Neural progenitor cell (in vitro differentiated cells): ENCODE results near the gene RXRB. TPM values are rescaled to one million over a fixed set of nuclear protein-coding genes. Genes with fewer than 3 reads are reported as not detected.

Source experiments
- DNase-seq: peaks from one replicate; pipeline ENCODE4 v3.0.0-alpha.2; 2016; ENCODE audit warnings: low spot score
- H2AFZ ChIP-seq: fragments of 200-600 bp; sonication (generic); replicated peaks from 2 replicates; pipeline ENCODE4 v1.6.1; 2016; ENCODE audit warnings: antibody characterized with exemption
- H3F3A ChIP-seq: fragments of 200-600 bp; sonication (generic); 2 replicates; pipeline ENCODE4 v1.6.1; 2016; ENCODE audit warnings: antibody characterized with exemption, low read depth
- H3K27ac ChIP-seq: fragments of 200-600 bp; sonication (generic); 2 replicates; pipeline ENCODE4 v1.5.1; 2016; ENCODE audit warnings: mild to moderate bottlenecking
- H3K27me3 ChIP-seq: fragments of 200-600 bp; sonication (generic); 2 replicates; pipeline ENCODE4 v1.6.1; 2016; ENCODE audit warnings: mild to moderate bottlenecking, moderate library complexity
- H3K36me3 ChIP-seq: fragments of 200-600 bp; sonication (generic); 2 replicates; pipeline ENCODE4 v1.5.1; 2016
- H3K4me1 ChIP-seq: fragments of 200-600 bp; sonication (generic); 2 replicates; pipeline ENCODE4 v1.6.1; 2016; ENCODE audit warnings: mixed run types
- H3K4me2 ChIP-seq: fragments of 200-600 bp; sonication (generic); 2 replicates; pipeline ENCODE4 v1.6.1; 2016
- H3K4me3 ChIP-seq: fragments of 200-600 bp; sonication (generic); 2 replicates; pipeline ENCODE4 v1.5.1; 2016
- H3K79me2 ChIP-seq: fragments of 200-600 bp; sonication (generic); 2 replicates; pipeline ENCODE4 v1.6.1; 2016; ENCODE audit warnings: low read depth
- H3K9ac ChIP-seq: fragments of 200-600 bp; sonication (generic); 2 replicates; pipeline ENCODE4 v1.6.1; 2016
- H3K9me3 ChIP-seq: fragments of 200-600 bp; sonication (generic); 2 replicates; pipeline ENCODE4 v1.5.1; 2016; ENCODE audit warnings: low read depth
- H4K20me1 ChIP-seq: fragments of 200-600 bp; sonication (generic); 2 replicates; pipeline ENCODE4 v1.6.1; 2016; ENCODE audit warnings: low read depth
- H3K27ac Mint-ChIP-seq: 3 replicates; pipeline ENCODE4 v1.8.0; 2021; ENCODE audit warnings: mixed read lengths
- H3K27me3 Mint-ChIP-seq: 2 replicates; pipeline ENCODE4 v1.8.0; 2022; ENCODE audit warnings: low read depth, mild to moderate bottlenecking, inconsistent platforms, moderate library complexity, mixed read lengths; ENCODE audit not compliant: insufficient read depth
- H3K36me3 Mint-ChIP-seq: 3 replicates; pipeline ENCODE4 v1.8.0; 2021; ENCODE audit warnings: mixed read lengths
- H3K4me1 Mint-ChIP-seq: 3 replicates; pipeline ENCODE4 v1.8.0; 2021; ENCODE audit warnings: mixed read lengths
- H3K4me3 Mint-ChIP-seq: 3 replicates; pipeline ENCODE4 v1.8.0; 2021; ENCODE audit warnings: mild to moderate bottlenecking, moderate library complexity, mixed read lengths
- H3K9me3 Mint-ChIP-seq: 3 replicates; pipeline ENCODE4 v1.8.0; 2020; ENCODE audit warnings: mixed read lengths
- CTCF ChIP-seq: fragments of 200-600 bp; sonication (generic); IDR thresholded peaks from 2 replicates; pipeline ENCODE4 v1.5.1; 2017; ENCODE audit warnings: antibody characterized with exemption, mild to moderate bottlenecking
- EZH2 ChIP-seq: fragments of 200-600 bp; sonication (generic); IDR thresholded peaks from 2 replicates; pipeline ENCODE4 v1.6.1; 2017; ENCODE audit warnings: antibody characterized with exemption, mild to moderate bottlenecking, moderate library complexity
- EZH2phosphoT487 ChIP-seq: fragments of 200-600 bp; sonication (generic); IDR thresholded peaks from 2 replicates; pipeline ENCODE4 v1.6.1; 2017; ENCODE audit warnings: antibody characterized with exemption
- total RNA-seq: library from RNA; depleted of rRNA; stranded (reverse); fragments of >200 nt; gene quantifications from 2 replicates; pipeline ENCODE4 v1.2.3, GENCODE V29; 2015; ENCODE audit warnings: low replicate concordance

Gene RXRB
- total RNA-seq, 1 donor from 2014 or later, result 10.2 TPM

DNA sequence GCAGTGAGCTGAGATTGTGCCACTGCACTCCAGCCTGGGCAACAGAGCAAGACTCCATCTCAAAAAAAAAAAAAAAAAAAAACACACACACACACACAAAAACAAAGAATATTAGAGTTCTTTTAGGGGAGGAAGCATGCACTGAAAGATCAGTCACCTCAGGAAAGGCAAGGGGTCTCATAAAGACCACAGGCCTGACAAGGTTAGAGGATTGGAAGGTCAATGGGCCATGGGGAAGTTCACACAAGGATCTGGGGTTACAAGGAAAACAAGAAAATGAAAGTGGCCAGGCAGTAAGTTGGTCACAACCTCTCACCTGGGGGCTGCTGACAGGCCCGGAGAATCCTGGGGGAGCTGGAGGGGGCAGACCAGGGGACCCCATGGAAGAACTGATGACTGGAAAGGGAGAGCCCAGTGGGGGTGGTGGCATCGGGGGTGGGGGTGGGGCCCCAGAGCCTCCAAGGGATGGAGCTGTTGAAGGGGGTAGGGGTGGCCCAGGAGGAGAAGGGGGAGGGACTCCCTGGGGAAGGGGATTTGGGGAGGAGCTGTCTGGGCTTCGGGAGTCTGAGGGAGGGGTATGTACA is 1.5 kb downstream of the RXRB start:
- Histone ChIP-seq H3F3A (peaks cover 55% of the 10 kb centered on the region), H3K4me1 (peaks cover 14% of the 10 kb centered on the region), H3K9me3 (no peaks in the 10 kb centered on the region), H4K20me1 (peaks cover 77% of the 10 kb centered on the region), H3K4me3 (peak overlapping the region; percentile 88), H3K4me2 (peak overlapping the region; percentile 99), H3K79me2 (peaks cover 27% of the 10 kb centered on the region), H3K9ac (no peak overlapping the region), H3K36me3 (no peaks in the 10 kb centered on the region), H3K27me3 (no peaks in the 10 kb centered on the region), H2AFZ (no peak overlapping the region), H3K27ac (no peak overlapping the region)
- Mint-ChIP-seq H3K4me1 (peaks cover 55% of the 10 kb centered on the region), H3K4me3 (peak overlapping the region; percentile 99), H3K36me3 (peaks cover 45% of the 10 kb centered on the region), H3K27me3 (peaks cover 13% of the 10 kb centered on the region), H3K9me3 (no peaks in the 10 kb centered on the region), H3K27ac (peak overlapping the region; percentile 18)
- TF ChIP-seq EZH2, result no peak
- DNase-seq, result no peak

DNA sequence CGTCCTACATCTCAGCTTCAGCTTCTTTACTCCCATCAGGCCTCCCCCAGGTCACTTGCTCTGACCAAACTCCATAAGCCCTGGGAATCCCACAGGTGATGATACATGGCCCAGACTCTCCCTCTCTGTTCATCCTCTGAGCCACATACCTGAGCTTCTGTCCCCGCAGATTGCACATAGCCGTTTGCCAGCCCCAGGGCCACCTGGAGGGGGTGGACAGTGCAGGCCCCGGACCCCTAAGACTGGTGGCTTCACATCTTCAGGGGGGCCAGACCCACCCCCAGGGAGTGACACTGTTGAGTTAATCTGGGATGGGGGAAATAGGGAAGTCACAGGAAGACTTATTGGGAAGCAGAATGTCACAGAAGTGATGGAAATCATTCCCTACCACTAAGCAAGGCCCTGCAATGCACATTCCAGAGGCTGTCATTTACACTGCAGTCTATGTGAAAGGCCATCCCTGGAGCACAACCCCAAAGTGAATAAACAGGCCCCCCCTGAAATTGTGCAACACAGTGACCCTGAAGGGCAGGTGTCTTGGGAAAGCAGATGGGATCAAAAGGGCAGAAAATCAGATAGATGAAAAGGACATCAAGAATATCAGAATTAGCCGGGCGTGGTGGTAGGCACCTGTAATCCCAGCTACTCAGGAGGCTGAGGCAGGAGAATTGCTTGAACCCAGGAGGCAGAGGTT is 2.2 kb downstream of the RXRB start:
- H3K4me3 ChIP-seq, result no peak overlapping the region
- no peak overlapping the region for H3K4me2 ChIP-seq
- Mint-ChIP-seq H3K36me3 (peaks cover 42% of the 10 kb centered on the region), H3K4me3 (peak overlapping the region; percentile 83), H3K27ac (no peak overlapping the region), H3K9me3 (no peaks in the 10 kb centered on the region), H3K4me1 (peaks cover 48% of the 10 kb centered on the region), H3K27me3 (peaks cover 13% of the 10 kb centered on the region)
- peaks cover 11% of the 10 kb centered on the region for H3K4me1 ChIP-seq
- peaks cover 3% of the 10 kb centered on the region for H3K27me3 ChIP-seq
- no peak overlapping the region for H3K27ac ChIP-seq
- peaks cover 55% of the 10 kb centered on the region for H3F3A ChIP-seq
- no peak overlapping the region for H3K9ac ChIP-seq
- DNase-seq, result no peak
- H3K79me2 ChIP-seq, result peaks cover 27% of the 10 kb centered on the region
- H3K36me3 ChIP-seq, result no peaks in the 10 kb centered on the region
- H3K9me3 ChIP-seq, result no peaks in the 10 kb centered on the region
- TF ChIP-seq EZH2phosphoT487 (no peak), EZH2 (no peak), CTCF (no peak)
- H4K20me1 ChIP-seq, result peaks cover 74% of the 10 kb centered on the region
- no peak overlapping the region for H2AFZ ChIP-seq

DNA sequence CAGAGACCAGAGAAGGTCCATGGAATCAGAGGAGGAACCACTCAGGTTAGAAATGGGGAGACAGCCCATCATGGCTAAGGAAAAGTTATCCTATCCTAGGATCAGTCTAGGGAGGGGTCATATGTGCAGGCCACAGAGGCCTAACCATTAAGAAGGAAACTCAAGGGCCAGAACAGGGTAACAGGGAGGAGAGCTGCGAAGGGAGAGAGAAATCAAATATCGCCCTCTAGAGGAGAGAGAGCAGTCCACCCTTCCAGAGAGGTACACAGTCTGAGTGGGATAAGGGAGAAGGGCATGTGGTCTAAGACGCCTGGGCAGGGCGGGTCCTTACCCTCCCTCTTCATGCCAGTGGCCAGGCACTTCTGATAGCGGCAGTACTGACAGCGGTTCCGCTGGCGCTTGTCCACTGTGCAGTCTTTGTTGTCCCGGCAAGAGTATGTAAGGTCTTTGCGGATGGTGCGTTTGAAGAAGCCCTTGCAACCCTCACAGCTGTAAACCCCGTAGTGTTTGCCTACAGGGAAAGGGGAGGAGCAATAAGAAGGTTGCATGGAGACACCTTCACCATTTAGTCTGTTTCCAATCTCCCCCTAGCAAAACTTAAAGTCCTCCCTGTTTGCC is 2.9 kb downstream of the RXRB start:
- Histone ChIP-seq H3K4me1 (peaks cover 17% of the 10 kb centered on the region), H3K27me3 (peaks cover 11% of the 10 kb centered on the region), H3F3A (peaks cover 53% of the 10 kb centered on the region), H3K4me3 (no peak overlapping the region), H3K9me3 (no peaks in the 10 kb centered on the region), H3K4me2 (no peak overlapping the region), H2AFZ (no peak overlapping the region), H4K20me1 (peaks cover 72% of the 10 kb centered on the region), H3K27ac (no peak overlapping the region), H3K36me3 (no peaks in the 10 kb centered on the region), H3K9ac (no peak overlapping the region), H3K79me2 (peaks cover 27% of the 10 kb centered on the region)
- Mint-ChIP-seq H3K4me1 (peaks cover 43% of the 10 kb centered on the region), H3K9me3 (no peaks in the 10 kb centered on the region), H3K4me3 (peak overlapping the region; percentile 83), H3K36me3 (peaks cover 34% of the 10 kb centered on the region), H3K27ac (peak overlapping the region; percentile 43), H3K27me3 (peaks cover 18% of the 10 kb centered on the region)
- peak; percentile 82 for DNase-seq
- TF ChIP-seq EZH2, result no peak
- peak; percentile 73 for TF ChIP-seq CTCF
